ENCODE data around the gene RASA4. TPM values are rescaled to one million over a fixed set of nuclear protein-coding genes. Genes with fewer than 3 reads are reported as not detected.
"Not testable (repeated sequence)": the region's sequence is repeated elsewhere in the genome, so short reads cannot be mapped to it uniquely, and the experiment has no call there.

The RASA4 gene
- 10 to 100 TPM in 5 of 6 donors, 1 to 10 TPM in 1; 8.7 to 33.8 (median 18.1) TPM for total RNA-seq
- polyA plus RNA-seq = 100 to 1,000 TPM in 1 of 2 donors, 10 to 100 TPM in 1; 60.8 to 128 TPM

DNA sequence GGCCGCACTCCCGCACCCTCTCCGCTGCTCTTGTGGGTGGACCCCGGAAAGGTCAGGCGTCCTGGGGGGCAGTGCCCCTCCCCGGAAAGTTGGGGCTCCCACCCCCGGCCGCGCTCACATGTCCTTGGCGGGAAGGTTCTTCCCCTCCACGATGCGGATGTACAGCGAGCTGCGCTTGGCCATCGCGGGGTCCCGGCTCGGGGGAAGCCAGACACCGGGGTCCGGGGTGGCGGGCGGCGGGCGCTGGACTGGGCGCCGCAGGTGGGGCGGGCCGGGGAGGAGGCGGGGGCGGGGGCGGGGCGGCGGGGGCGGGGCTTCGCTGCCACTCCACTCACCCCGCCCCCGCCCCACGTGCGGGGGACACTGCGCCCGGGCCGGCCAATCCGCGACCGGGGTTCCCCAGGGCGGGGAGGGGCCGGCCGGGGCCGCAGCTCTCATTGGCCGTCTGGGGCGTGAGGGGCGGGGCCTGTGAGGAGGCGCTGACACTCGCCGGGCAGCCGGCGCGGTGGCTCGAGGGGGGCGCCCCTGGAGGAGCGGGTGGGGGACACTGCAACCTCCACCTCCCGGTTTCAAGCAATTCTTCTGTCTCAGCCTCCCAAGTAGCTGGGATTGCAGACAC, at the start of gene RASA4:
RASA4 (minus strand) TSS at position 250 of the 619 bp plus-strand sequence; CDS start at position 183, 67 bp downstream.
- 0 to 1% methylated on average over 16 to 26 of the region's 62 CpGs for WGBS, 2 donors
- H3K27ac ChIP-seq; FAIRE-seq; intact Hi-C loops (cut with DNase I); H3K27me3 ChIP-seq; H3K36me3 ChIP-seq; H3K9me3 ChIP-seq; H3K4me1 ChIP-seq: not testable (repeated sequence)
- DNase-seq (peak; percentile 21 to 83 (median 62)), ATAC-seq (peak; percentile 93 to 98 (median 95))
- peak within 1 kb of the TSS in 2 of 4 donors; percentile 38 to 43 for H3K4me3 ChIP-seq

DNA sequence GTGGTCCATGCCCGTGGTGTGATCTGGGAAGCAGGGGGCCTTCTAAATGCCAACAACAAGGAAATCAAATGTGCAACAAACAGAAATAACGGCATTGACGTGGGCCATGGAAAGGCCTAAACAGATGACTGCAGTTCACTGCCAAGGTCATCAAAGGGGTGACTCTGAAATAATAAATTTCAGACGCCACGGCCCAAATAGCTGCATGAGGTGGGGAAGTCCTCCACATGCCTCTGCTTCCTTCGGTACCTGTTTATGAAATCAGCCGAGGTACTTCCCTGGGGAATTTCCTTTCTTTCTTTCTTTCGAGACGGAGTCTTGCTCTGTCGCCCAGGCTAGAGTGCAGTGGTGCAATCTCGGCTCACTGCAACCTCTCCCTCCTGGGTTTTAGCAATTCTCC, 48.2 kb upstream of the RASA4 start:
- WGBS, 2 donors = 75 to 83% methylated on average over 3 to 4 of the region's 11 CpGs
- intact Hi-C loops (cut with DNase I) = not testable (repeated sequence)

DNA sequence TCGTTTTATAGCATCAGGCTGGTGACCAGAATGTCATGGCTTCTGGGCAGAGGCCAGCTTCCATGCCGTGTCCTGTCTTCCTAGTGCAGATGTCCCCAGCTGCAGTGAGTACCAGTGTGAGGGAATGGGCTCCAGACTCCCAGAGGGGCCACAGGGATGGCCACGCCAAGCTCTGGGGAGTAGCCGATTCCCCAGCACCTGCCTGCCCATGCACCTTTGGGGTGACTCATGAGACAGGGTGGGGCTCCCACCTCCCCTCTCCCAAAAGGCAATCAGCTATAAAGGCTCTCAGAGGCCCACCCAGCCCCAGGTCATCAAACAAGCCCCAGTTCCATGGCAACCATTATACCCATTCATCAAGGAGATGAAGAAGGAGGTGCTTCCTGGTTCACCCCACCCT, 33.4 kb upstream of the RASA4 start, which contains the start of gene SPDYE2B:
SPDYE2B (plus strand) TSS at position 396 of the 400 bp plus-strand sequence. CDS start 2,030 bp downstream, outside the sequence.
- H3K27me3 ChIP-seq; H3K36me3 ChIP-seq; DNase-seq; H3K4me3 ChIP-seq; H3K27ac ChIP-seq; FAIRE-seq; H3K4me1 ChIP-seq; H3K9me3 ChIP-seq; intact Hi-C loops (cut with DNase I): not testable (repeated sequence)
- ATAC-seq = peak in 1 of 4 donors; percentile 22
- no CpG with 5 or more reads among the region's 4 CpGs for WGBS, 2 donors

More for the DNA sequence above, 48.2 kb upstream of the RASA4 start:
- not testable (repeated sequence) for H3K4me3 ChIP-seq, H3K36me3 ChIP-seq, H3K27me3 ChIP-seq, DNase-seq, H3K27ac ChIP-seq, H3K9me3 ChIP-seq, H3K4me1 ChIP-seq, ATAC-seq, FAIRE-seq

DNA sequence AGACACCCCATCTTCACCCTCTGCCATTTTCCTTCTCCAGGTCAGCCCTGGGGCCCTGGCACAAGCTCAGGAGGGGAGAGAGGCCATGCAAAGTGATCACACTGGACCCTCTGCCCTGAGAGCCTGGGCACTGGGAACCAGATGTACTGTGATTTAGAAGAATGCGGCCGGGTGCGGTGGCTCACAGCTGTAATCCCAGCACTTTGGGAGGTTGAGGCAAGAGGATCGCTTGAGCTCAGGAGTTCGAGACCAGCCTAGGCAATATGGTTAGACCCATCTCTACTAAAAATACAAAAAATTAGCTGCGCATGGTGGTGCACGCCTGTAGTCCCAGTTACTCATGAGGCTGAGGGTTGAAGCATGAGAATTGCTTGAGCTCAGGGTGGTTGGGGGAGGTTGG, 31.3 kb upstream of the RASA4 start:
- intact Hi-C loops (cut with DNase I); FAIRE-seq; H3K36me3 ChIP-seq; H3K27me3 ChIP-seq; H3K4me3 ChIP-seq; H3K9me3 ChIP-seq; H3K27ac ChIP-seq; H3K4me1 ChIP-seq: not testable (repeated sequence)
- DNase-seq = peak in 2 of 6 donors; percentile 1 to 4
- WGBS, 2 donors = 96 to 98% methylated on average over 5 of the region's 7 CpGs
- ATAC-seq = peak in 1 of 4 donors; percentile 20

DNA sequence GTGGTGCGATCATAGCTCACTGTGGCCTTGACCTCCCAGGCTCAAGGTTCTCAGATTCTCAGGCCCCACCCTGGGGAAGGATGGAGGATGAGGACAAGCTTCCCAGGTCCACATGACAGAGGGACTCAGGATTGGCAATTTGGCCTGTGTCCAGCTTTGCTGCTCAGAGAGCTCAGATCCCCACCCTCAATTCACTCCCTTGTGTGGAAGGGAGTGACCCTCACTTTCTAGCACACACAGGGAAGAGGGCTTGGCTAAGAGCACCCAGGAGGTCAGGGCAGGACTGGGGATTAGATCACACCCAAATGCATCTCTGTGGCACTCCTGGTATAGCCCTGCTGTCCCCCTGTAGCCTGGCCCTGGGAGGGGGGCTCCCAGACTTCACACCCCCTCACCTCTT, 26.8 kb upstream of the RASA4 start:
- no CpG with 5 or more reads among the region's 1 CpG for WGBS, 2 donors
- DNase-seq; H3K4me3 ChIP-seq; H3K27ac ChIP-seq; intact Hi-C loops (cut with DNase I); H3K36me3 ChIP-seq; H3K9me3 ChIP-seq; H3K4me1 ChIP-seq; H3K27me3 ChIP-seq; FAIRE-seq; ATAC-seq: not testable (repeated sequence)

DNA sequence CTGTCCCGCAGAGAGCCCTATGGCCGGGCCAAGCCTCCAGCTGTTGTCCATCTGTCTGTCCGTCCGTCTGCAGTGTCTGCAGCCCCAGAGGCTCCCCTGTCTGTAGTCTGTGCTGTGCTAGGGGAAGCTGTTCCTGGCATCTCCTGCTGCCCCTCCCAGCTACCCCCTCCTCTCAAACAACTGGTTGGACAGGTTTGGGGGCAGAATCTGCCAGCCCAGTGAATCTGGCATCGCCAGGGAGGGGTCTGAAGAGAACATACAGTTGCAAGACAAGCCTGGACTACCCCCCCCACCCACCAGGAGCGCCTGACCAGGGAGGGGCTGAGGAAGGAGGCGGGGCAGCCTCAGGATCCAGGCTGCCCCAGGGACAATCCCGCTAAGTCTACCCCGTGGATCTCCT, 26.1 kb upstream of the RASA4 start, which contains the start of gene UPK3BL1:
UPK3BL1 (minus strand) TSS at position 101 of the 400 bp plus-strand sequence; CDS start at position 51, 50 bp downstream.
- H3K4me3 ChIP-seq; H3K27ac ChIP-seq; intact Hi-C loops (cut with DNase I); FAIRE-seq; H3K9me3 ChIP-seq; H3K4me1 ChIP-seq; DNase-seq; H3K36me3 ChIP-seq; H3K27me3 ChIP-seq: not testable (repeated sequence)
- ATAC-seq = peak in 1 of 4 donors; percentile 8
- WGBS, 2 donors = no CpG with 5 or more reads among the region's 9 CpGs

DNA sequence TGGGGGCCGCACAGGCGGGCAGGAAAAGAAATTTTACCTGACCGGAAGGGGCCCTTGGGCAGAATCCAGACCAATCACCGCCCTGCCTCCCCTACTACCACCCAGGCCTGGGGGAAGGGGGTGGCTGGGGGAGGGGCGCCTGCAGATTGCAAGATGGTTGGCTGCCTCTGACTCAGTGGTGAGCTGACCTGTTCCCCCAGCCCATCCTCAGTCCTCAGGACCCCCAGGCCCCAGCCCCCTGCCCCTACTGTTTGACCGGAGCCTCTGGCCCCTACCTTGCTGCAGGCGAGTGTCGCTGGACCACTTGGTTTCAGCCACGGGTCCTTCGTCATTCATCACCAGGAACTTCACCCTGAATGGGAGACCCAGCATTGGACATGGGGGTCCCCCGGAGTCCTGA, 22.3 kb upstream of the RASA4 start:
- H3K4me1 ChIP-seq; H3K27me3 ChIP-seq; H3K27ac ChIP-seq; H3K4me3 ChIP-seq; intact Hi-C loops (cut with DNase I); H3K9me3 ChIP-seq; H3K36me3 ChIP-seq; FAIRE-seq: not testable (repeated sequence)
- DNase-seq = peak in 4 of 6 donors; percentile 6 to 49 (median 30)
- WGBS, 2 donors = 88 to 94% methylated on average over 7 of the region's 11 CpGs
- ATAC-seq = peak in 2 of 4 donors; percentile 8 to 14

DNA sequence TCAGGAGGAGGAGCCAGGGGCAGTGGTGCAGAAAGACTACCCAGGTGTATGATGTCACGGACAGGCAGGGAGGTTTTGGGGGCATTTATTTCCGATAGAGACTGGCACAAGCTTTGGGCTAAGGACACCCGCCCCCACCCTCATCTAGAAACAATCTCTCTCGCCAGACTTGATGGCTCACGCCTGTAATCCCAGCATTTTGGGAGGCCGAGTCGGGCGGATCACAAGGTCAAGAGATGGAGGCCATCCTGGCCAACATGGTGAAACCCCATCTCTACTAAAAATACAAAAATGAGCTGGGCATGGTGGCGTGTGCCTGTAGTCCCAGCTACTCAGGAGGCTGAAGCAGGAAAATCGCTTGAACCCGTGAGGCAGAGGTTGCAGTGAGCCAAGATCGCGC, 20.4 kb upstream of the RASA4 start:
- H3K9me3 ChIP-seq; ATAC-seq; H3K4me3 ChIP-seq; FAIRE-seq; H3K27me3 ChIP-seq; H3K36me3 ChIP-seq; intact Hi-C loops (cut with DNase I); H3K4me1 ChIP-seq; H3K27ac ChIP-seq: not testable (repeated sequence)
- 95 to 96% methylated on average over 8 of the region's 13 CpGs for WGBS, 2 donors
- DNase-seq = peak in 2 of 6 donors; percentile 2

DNA sequence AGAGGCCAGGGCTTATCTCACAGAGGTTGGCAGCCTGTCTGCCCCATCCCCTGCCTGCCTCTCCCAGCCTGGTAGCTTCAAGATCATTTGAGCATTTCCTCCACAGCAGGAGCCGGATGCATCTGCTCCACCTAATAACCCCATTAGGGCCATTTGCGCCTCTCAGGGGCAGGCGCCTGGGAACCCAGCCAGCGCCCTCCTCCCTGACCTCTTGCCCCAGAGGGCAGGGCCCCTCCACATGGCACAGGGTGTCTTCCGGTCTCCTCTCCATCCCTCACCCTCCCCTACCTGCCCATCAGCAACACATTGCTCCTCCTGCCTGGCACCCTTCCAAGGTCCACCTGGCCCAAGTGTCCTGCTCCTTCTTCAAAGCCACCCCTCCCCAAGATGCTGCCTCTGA, 18.8 kb upstream of the RASA4 start:
- peak in 2 of 4 donors; percentile 42 to 57 for ATAC-seq
- DNase-seq; H3K4me1 ChIP-seq; intact Hi-C loops (cut with DNase I); H3K27ac ChIP-seq; H3K4me3 ChIP-seq; H3K9me3 ChIP-seq; H3K27me3 ChIP-seq; FAIRE-seq; H3K36me3 ChIP-seq: not testable (repeated sequence)
- 100% methylated on average over 2 of the region's 5 CpGs; no CpG with 5 or more reads in 1 of the 2 donors for WGBS, 2 donors

DNA sequence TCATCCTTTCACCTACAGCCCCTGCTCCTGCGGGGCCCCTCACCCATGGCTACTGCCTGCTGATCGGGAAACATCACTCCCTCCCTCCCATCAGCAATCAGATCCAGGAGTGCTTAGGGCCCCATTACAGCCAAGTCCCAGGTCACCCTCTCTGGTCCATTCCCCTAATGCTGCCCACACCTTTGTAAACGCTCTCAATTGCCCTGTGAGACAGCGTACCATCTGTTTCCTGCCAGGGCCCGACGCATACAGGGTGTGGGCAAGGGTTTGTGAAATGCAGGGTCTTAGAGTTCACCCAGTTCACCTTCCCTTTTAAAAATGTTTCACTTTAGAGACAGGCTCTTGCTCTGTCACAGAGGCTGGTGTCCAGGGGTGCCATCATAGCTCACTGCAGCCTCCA, 17.7 kb upstream of the RASA4 start:
- intact Hi-C loops (cut with DNase I); H3K4me3 ChIP-seq; FAIRE-seq; H3K4me1 ChIP-seq; H3K36me3 ChIP-seq; H3K9me3 ChIP-seq; H3K27me3 ChIP-seq; H3K27ac ChIP-seq: not testable (repeated sequence)
- WGBS, 2 donors = 84 to 89% methylated on average over 2 of the region's 6 CpGs
- ATAC-seq (peak in 2 of 4 donors; percentile 15 to 35), DNase-seq (peak in 2 of 6 donors; percentile 3 to 16)

DNA sequence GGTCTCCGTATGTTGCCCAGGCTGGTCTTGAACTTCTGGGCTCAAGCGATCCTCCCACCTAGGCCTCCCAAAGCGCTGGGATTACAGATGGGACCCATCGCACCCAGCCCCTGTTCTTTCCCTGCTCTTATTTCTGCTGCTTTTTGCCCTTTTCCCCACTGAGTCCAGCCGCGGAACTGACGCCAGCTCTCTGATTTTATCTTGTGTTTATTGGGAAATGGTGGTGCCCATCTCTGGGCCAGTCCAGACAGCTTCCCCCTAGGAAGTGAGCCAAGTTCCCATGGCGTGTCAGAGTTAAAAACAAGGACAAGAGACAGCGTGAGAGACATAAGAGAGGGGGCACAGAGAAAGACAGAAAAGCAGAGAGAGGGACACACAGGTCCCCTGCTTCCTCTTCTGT, 14.1 kb upstream of the RASA4 start:
- H3K4me1 ChIP-seq; H3K27ac ChIP-seq; intact Hi-C loops (cut with DNase I); H3K36me3 ChIP-seq; H3K4me3 ChIP-seq; FAIRE-seq; H3K27me3 ChIP-seq; H3K9me3 ChIP-seq: not testable (repeated sequence)
- ATAC-seq (peak in 1 of 4 donors; percentile 6), DNase-seq (peak in 1 of 6 donors; percentile 5)
- 72 to 79% methylated on average over 3 to 6 of the region's 9 CpGs for WGBS, 2 donors

DNA sequence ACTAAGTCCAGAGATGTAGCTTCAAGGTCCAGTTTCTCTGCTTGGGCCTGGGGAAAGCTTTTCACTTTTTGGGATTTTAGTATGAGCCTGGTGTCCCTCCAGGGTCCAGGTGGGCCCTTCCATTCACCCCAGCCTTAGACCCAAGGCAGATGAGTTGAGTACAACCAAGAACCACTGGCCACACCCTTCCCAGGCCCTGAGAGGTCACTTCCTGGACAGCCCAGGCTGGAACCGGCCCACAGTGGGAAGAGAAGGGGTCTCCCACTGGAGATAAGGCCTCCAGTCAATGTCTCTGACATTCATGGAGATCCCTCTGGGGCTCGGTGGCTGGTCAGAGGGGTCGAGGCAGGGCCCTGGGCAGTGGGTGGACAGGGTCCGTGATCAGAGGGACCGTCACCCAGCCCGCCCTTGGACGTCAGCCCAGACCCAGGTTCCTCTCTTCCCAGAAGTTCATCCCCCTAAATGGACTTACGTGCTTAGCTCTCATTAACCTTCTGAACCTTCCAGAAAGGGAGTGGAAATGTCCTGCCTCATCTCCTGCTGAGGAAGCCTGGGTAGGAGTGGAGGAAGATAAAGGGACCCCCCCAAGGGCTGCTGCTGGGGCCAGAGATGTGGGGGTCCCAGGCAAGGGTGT, 10.8 kb upstream of the RASA4 start:
- H3K4me3 ChIP-seq; intact Hi-C loops (cut with DNase I); ATAC-seq; H3K27me3 ChIP-seq; FAIRE-seq; H3K36me3 ChIP-seq; H3K4me1 ChIP-seq; DNase-seq; H3K27ac ChIP-seq; H3K9me3 ChIP-seq: not testable (repeated sequence)
- no CpG with 5 or more reads among the region's 8 CpGs for WGBS, 2 donors

All from pancreas (tissue), 10 donors.